Liver (tissue), 9 donors: Measurements from ENCODE around the gene LTBP2. TPM values are rescaled to one million over a fixed set of nuclear protein-coding genes. Genes with fewer than 3 reads are reported as not detected.

ENCODE experiments used
- DNase-seq: peaks from one replicate; pipeline ENCODE4 v3.0.0-alpha.2; 2017; ENCODE audit warnings: low spot score
- H3K27ac ChIP-seq, 2 donors: one replicate each; pipeline ENCODE4 v1.7.0; 2013; ENCODE audit warnings: inconsistent platforms in 2 of 2, low read length in 2 of 2, control low read depth in 1 of 2, low read depth in 1 of 2, mild to moderate bottlenecking in 1 of 2
- H3K27me3 ChIP-seq, 4 donors: one replicate each; pipeline versions ENCODE4 v1.6.1 to v1.7.0; 2013; ENCODE audit warnings: low read length in 3 of 4, inconsistent platforms in 1 of 4, mild to moderate bottlenecking in 1 of 4, moderate library complexity in 1 of 4; ENCODE audit not compliant: control insufficient read depth in 4 of 4, insufficient read depth in 4 of 4
- H3K36me3 ChIP-seq, 4 donors: one replicate each; pipeline versions ENCODE4 v1.6.1 to v1.7.0; 2013; ENCODE audit warnings: low read length in 3 of 4, mild to moderate bottlenecking in 3 of 4, low read depth in 1 of 4, moderate library complexity in 1 of 4; ENCODE audit not compliant: control insufficient read depth in 4 of 4, insufficient read depth in 3 of 4
- H3K4me1 ChIP-seq, 4 donors: one replicate each; pipeline versions ENCODE4 v1.6.1 to v1.7.0; 2013; ENCODE audit warnings: low read length in 3 of 4, mild to moderate bottlenecking in 3 of 4, moderate library complexity in 1 of 4; ENCODE audit not compliant: control insufficient read depth in 4 of 4, insufficient read depth in 4 of 4
- H3K4me3 ChIP-seq, 3 donors: one replicate each; pipeline versions ENCODE4 v1.6.1 to v1.7.0; 2013; ENCODE audit warnings: low read length in 3 of 3, control low read depth in 1 of 3, low read depth in 1 of 3, mild to moderate bottlenecking in 1 of 3
- H3K9ac ChIP-seq, 2 donors: one replicate each; pipeline ENCODE4 v1.7.0; 2013; ENCODE audit warnings: low read length in 2 of 2, mild to moderate bottlenecking in 2 of 2, moderate library complexity in 2 of 2, control low read depth in 1 of 2, low read depth in 1 of 2
- H3K9me3 ChIP-seq, 4 donors: one replicate each; pipeline versions ENCODE4 v1.6.1 to v1.7.0; 2013; ENCODE audit warnings: low read length in 3 of 4; ENCODE audit not compliant: control insufficient read depth in 4 of 4
- ATF3 ChIP-seq: IDR thresholded peaks from 2 replicates; pipeline ENCODE4 v1.6.1; 2016; ENCODE audit warnings: antibody characterized with exemption
- FOXA1 ChIP-seq: IDR thresholded peaks from 2 replicates; pipeline ENCODE4 v1.6.1; 2016; ENCODE audit warnings: antibody characterized with exemption
- FOXA2 ChIP-seq: IDR thresholded peaks from 2 replicates; pipeline ENCODE4 v1.6.1; 2016; ENCODE audit warnings: antibody characterized with exemption
- GABPA ChIP-seq, 2 donors: IDR thresholded peaks in 1 of 2; conservative IDR thresholded peaks in 1 of 2; 2 replicates each; pipeline ENCODE4 v1.6.1; 2016; ENCODE audit warnings: antibody characterized with exemption in 2 of 2, mild to moderate bottlenecking in 1 of 2, moderate library complexity in 1 of 2
- HNF4A ChIP-seq, 2 donors: conservative IDR thresholded peaks; 2 replicates each; pipeline ENCODE4 v1.6.1; 2016; ENCODE audit warnings: antibody characterized with exemption in 2 of 2, mild to moderate bottlenecking in 2 of 2
- HNF4G ChIP-seq: IDR thresholded peaks from 2 replicates; pipeline ENCODE4 v1.6.1; 2016; ENCODE audit warnings: antibody characterized with exemption
- JUND ChIP-seq, 2 donors: IDR thresholded peaks; 2 replicates each; pipeline ENCODE4 v1.6.1; 2016; ENCODE audit warnings: antibody characterized with exemption in 2 of 2
- MAX ChIP-seq: IDR thresholded peaks from 2 replicates; pipeline ENCODE4 v1.6.1; 2016; ENCODE audit warnings: antibody characterized with exemption
- NR2F2 ChIP-seq: IDR thresholded peaks from 2 replicates; pipeline ENCODE4 v1.6.1; 2016; ENCODE audit warnings: antibody characterized with exemption
- REST ChIP-seq: IDR thresholded peaks from 2 replicates; pipeline ENCODE4 v1.6.1; 2016; ENCODE audit warnings: antibody characterized with exemption, mild to moderate bottlenecking
- RXRA ChIP-seq, 2 donors: IDR thresholded peaks; 2 replicates each; pipeline ENCODE4 v1.6.1; 2017 to 2018; ENCODE audit warnings: antibody characterized with exemption in 2 of 2, mild to moderate bottlenecking in 1 of 2
- SP1 ChIP-seq: IDR thresholded peaks from 2 replicates; pipeline ENCODE4 v1.6.1; 2018; ENCODE audit warnings: antibody characterized with exemption, mild to moderate bottlenecking
- TAF1 ChIP-seq: conservative IDR thresholded peaks from 2 replicates; pipeline ENCODE4 v1.6.1; 2016; ENCODE audit warnings: antibody characterized with exemption, mild to moderate bottlenecking
- YY1 ChIP-seq: IDR thresholded peaks from 2 replicates; pipeline ENCODE4 v1.6.1; 2016; ENCODE audit warnings: antibody characterized with exemption, mild to moderate bottlenecking
- ZBTB33 ChIP-seq: IDR thresholded peaks from 2 replicates; pipeline ENCODE4 v1.6.1; 2016; ENCODE audit warnings: antibody characterized with exemption
- WGBS: extraction: QIAGEN DNeasy Blood & Tissue Kit; methylation state at CpG from one replicate; pipeline ENCODE4 v1.1.7; 2013; 5-methylcytosine and 5-hydroxymethylcytosine counted together
- polyA plus RNA-seq, 2 donors: library from polyadenylated mRNA; stranded (reverse) in 1 of 2; unstranded in 1 of 2; fragments of 200-250 nt in 1 of 2; fragments of >200 nt in 1 of 2; fragmentation: Nextera tagmentation in 1 of 2; extraction: Ambion mirVana in 1 of 2; gene quantifications; one replicate each; pipeline versions ENCODE4 v1.2.1 to v1.2.3, GENCODE V29; 2013 to 2015
- total RNA-seq, 2 donors: library from RNA; depleted of rRNA; stranded (reverse); fragments of >200 nt; gene quantifications; one replicate each; pipeline ENCODE4 v1.2.3, GENCODE V29; 2014
- donor health status: healthy.
- donor health status: healthy.
- donor health status: healthy.
- donor health status: healthy.
- donor health status: healthy.

The LTBP2 gene
- total and polyA plus RNA-seq, 4 donors = 0.24 to 1.3 (median 0.89) TPM

- H3K9ac ChIP-seq = no peak overlapping the region
- TF ChIP-seq REST (no peak), ATF3 (no peak), YY1 (no peak), FOXA2 (no peak), FOXA1 (no peak), JUND (IDR thresholded peaks at IDR 0.05) (no peak), TAF1 (no peak), GABPA (IDR thresholded peaks at IDR 0.05 in 1 of 2, conservative IDR thresholded peaks at IDR 0.05 in 1 of 2) (no peak), SP1 (no peak), RXRA (IDR thresholded peaks at IDR 0.05) (no peak), NR2F2 (no peak), ZBTB33 (no peak), HNF4A (conservative IDR thresholded peaks at IDR 0.05) (no peak), MAX (no peak), HNF4G (no peak)
- no peak overlapping the region for H3K27ac ChIP-seq
- no peaks in the 10 kb centered on the region for H3K9me3 ChIP-seq
- WGBS = 73% methylated on average over 7 of the region's 7 CpGs
- H3K4me1 ChIP-seq = no peaks in the 10 kb centered on the region
- H3K4me3 ChIP-seq = no peak overlapping the region
- H3K27me3 ChIP-seq = no peaks in the 10 kb centered on the region
- H3K36me3 ChIP-seq = no peaks in the 10 kb centered on the region
- DNase-seq = no peak
Measured at GRCh38 chr14:74533576-74533975, 78.5 kb downstream of the LTBP2 start.

GRCh38 chr14:74532246-74532645 lies 79.8 kb downstream of the LTBP2 start:
- no peak for DNase-seq
- no peaks in the 10 kb centered on the region for H3K36me3 ChIP-seq
- 94% methylated on average over 10 of the region's 10 CpGs for WGBS
- no peak overlapping the region for H3K27ac ChIP-seq
- no peak overlapping the region for H3K9ac ChIP-seq
- no peaks in the 10 kb centered on the region for H3K9me3 ChIP-seq
- no peak for TF ChIP-seq TAF1
- no peak for TF ChIP-seq MAX
- TF ChIP-seq HNF4A (conservative IDR thresholded peaks at IDR 0.05) = no peak
- TF ChIP-seq HNF4G = no peak
- H3K4me1 ChIP-seq = no peaks in the 10 kb centered on the region
- no peak overlapping the region for H3K4me3 ChIP-seq
- no peaks in the 10 kb centered on the region for H3K27me3 ChIP-seq
